Smooth muscle cell (in vitro differentiated cells): ENCODE data around the gene TST. TPM values are rescaled to one million over a fixed set of nuclear protein-coding genes. Genes with fewer than 3 reads are reported as not detected.

Experiments used
- DNase-seq: peaks from one replicate; lab custom pipeline; 2025; ENCODE audit not compliant: unreplicated experiment; lab: John Stamatoyannopoulos, UW
- H2AFZ ChIP-seq: fragments of 200-600 bp; sonication (generic); 2 replicates; pipeline ENCODE4 v1.6.0; 2016; ENCODE audit warnings: antibody characterized with exemption, low read depth, mild to moderate bottlenecking
- H3F3A ChIP-seq: fragments of 200-600 bp; sonication (generic); 2 replicates; pipeline ENCODE4 v1.6.0; 2017; ENCODE audit warnings: antibody characterized with exemption, low read depth
- H3K27ac ChIP-seq: fragments of 200-600 bp; sonication (generic); 2 replicates; pipeline ENCODE4 v1.5.1; 2016; ENCODE audit warnings: low read depth, mild to moderate bottlenecking
- H3K27me3 ChIP-seq: fragments of 200-600 bp; sonication (generic); 2 replicates; pipeline ENCODE4 v1.6.1; 2016; ENCODE audit warnings: low read depth, mild to moderate bottlenecking
- H3K36me3 ChIP-seq: fragments of 200-600 bp; sonication (generic); 2 replicates; pipeline ENCODE4 v1.5.1; 2016; ENCODE audit warnings: low read depth
- H3K4me1 ChIP-seq: fragments of 200-600 bp; sonication (generic); 2 replicates; pipeline ENCODE4 v1.5.1; 2016; ENCODE audit warnings: low read depth
- H3K4me2 ChIP-seq: fragments of 200-600 bp; sonication (generic); 2 replicates; pipeline ENCODE4 v1.6.0; 2016; ENCODE audit warnings: mild to moderate bottlenecking
- H3K4me3 ChIP-seq: fragments of 200-600 bp; sonication (generic); 2 replicates; pipeline ENCODE4 v1.5.1; 2016; ENCODE audit warnings: mild to moderate bottlenecking
- H3K79me2 ChIP-seq: fragments of 200-600 bp; sonication (generic); 2 replicates; pipeline ENCODE4 v1.6.0; 2016; ENCODE audit warnings: low read depth, mild to moderate bottlenecking
- H3K9ac ChIP-seq: fragments of 200-600 bp; sonication (generic); 2 replicates; pipeline ENCODE4 v1.6.0; 2016; ENCODE audit warnings: low read depth
- H3K9me3 ChIP-seq: fragments of 200-600 bp; sonication (generic); replicated peaks from 2 replicates; pipeline ENCODE4 v1.5.1; 2016; ENCODE audit warnings: low read depth
- H4K20me1 ChIP-seq: fragments of 200-600 bp; sonication (generic); 2 replicates; pipeline ENCODE4 v1.6.0; 2016; ENCODE audit warnings: low read depth
- WGBS: methylation state at CpG from one replicate; pipeline ENCODE4 v1.1.7; 2016; ENCODE audit warnings: low lambda C conversion rate; 5-methylcytosine and 5-hydroxymethylcytosine counted together
- polyA plus RNA-seq: library from polyadenylated mRNA; unstranded; fragments of >200 nt; fragmentation: Nextera tagmentation; extraction: Ambion mirVana; gene quantifications from 2 replicates; pipeline ENCODE4 v1.2.1, GENCODE V29; 2016
- total RNA-seq: library from RNA; depleted of rRNA; stranded (reverse); fragments of >200 nt; gene quantifications from 2 replicates; pipeline ENCODE4 v1.2.3, GENCODE V29; 2014
- TF ChIP-seq, protein P1 (sequence below): fragments of 200-600 bp; sonication (generic); IDR thresholded peaks from 2 replicates; pipeline ENCODE4 v1.5.1; 2017; ENCODE audit warnings: borderline replicate concordance, mild to moderate bottlenecking, antibody characterized with exemption; ENCODE audit not compliant: insufficient read depth, poor library complexity, severe bottlenecking

TST gene
- total and polyA plus RNA-seq, 2 experiments from 2014 or later: 10.4 to 15.0 TPM

DNA sequence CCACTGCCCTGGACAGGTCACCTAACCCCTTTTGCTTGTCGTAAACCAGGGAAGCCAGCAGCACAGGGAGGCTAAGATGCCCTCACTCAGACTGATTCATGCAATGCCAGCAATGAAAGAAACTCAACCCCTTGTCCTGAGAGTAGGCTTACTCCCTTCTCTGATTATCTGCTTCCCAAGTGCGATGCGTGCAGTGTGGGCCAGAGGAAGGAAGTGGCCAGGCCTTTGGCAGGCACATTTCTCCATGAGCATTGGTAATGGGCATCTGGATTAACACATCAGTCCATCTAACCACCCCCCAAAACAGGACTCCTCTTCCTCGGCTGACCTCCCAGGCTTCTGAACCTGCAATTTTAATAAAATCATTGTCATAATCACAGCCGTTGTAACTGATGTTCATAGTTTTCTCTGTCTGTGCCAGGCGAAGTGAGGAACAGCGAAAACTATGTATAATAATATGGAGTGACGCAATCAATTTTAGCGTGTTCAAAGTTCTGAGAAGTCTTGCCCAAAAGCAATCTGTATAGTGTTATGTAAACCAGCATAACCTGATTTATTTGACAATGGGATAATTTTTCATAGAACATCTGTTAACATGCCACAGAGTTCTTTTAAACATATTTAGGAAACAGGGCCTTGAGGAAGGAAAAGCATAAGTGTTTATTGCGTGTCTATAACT is 33.9 kb downstream of the TST start:
- Histone ChIP-seq H3K36me3 (no peaks in the 10 kb centered on the region), H3F3A (no peaks in the 10 kb centered on the region), H3K27ac (no peak overlapping the region), H3K27me3 (peaks cover 4% of the 10 kb centered on the region), H3K4me1 (no peaks in the 10 kb centered on the region), H3K4me3 (no peak overlapping the region), H3K9me3 (no peaks in the 10 kb centered on the region), H3K79me2 (no peaks in the 10 kb centered on the region), H3K9ac (no peak overlapping the region), H4K20me1 (no peaks in the 10 kb centered on the region), H2AFZ (no peak overlapping the region), H3K4me2 (no peak overlapping the region)
- WGBS: 97% methylated on average over 10 of the region's 10 CpGs
- TF ChIP-seq, protein P1, sequence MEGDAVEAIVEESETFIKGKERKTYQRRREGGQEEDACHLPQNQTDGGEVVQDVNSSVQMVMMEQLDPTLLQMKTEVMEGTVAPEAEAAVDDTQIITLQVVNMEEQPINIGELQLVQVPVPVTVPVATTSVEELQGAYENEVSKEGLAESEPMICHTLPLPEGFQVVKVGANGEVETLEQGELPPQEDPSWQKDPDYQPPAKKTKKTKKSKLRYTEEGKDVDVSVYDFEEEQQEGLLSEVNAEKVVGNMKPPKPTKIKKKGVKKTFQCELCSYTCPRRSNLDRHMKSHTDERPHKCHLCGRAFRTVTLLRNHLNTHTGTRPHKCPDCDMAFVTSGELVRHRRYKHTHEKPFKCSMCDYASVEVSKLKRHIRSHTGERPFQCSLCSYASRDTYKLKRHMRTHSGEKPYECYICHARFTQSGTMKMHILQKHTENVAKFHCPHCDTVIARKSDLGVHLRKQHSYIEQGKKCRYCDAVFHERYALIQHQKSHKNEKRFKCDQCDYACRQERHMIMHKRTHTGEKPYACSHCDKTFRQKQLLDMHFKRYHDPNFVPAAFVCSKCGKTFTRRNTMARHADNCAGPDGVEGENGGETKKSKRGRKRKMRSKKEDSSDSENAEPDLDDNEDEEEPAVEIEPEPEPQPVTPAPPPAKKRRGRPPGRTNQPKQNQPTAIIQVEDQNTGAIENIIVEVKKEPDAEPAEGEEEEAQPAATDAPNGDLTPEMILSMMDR: no peak
- DNase-seq: no peak

DNA sequence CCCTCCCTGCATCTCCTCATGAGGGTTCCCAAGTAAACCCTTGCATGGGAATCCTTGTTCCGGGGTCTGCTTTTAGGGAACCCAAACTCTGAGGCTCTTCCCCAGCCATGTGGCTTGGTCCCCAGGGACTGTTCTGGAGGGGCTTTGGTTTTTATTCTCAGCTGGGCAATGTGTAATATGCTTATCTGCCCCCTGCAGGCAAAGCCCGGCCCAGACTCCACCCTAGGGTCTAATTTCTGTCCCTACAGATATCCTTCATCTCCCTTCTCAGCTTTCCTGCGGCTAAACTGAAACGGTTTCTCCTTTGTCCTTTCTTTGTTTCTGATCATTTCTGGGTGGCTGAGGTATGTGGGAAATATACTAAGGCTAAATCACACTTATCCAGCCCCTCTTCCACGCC is 37.1 kb downstream of the TST start:
- Histone ChIP-seq H3K79me2 (no peaks in the 10 kb centered on the region), H3K27ac (no peak overlapping the region), H4K20me1 (no peaks in the 10 kb centered on the region), H3K4me3 (no peak overlapping the region), H3K27me3 (no peaks in the 10 kb centered on the region), H3K9ac (no peak overlapping the region), H3K36me3 (no peaks in the 10 kb centered on the region), H3K4me2 (no peak overlapping the region), H3K9me3 (no peaks in the 10 kb centered on the region), H3F3A (no peaks in the 10 kb centered on the region), H2AFZ (no peak overlapping the region), H3K4me1 (no peaks in the 10 kb centered on the region)
- WGBS: 84% methylated on average over 5 of the region's 5 CpGs
- TF ChIP-seq, protein P1: no peak
- no peak for DNase-seq

DNA sequence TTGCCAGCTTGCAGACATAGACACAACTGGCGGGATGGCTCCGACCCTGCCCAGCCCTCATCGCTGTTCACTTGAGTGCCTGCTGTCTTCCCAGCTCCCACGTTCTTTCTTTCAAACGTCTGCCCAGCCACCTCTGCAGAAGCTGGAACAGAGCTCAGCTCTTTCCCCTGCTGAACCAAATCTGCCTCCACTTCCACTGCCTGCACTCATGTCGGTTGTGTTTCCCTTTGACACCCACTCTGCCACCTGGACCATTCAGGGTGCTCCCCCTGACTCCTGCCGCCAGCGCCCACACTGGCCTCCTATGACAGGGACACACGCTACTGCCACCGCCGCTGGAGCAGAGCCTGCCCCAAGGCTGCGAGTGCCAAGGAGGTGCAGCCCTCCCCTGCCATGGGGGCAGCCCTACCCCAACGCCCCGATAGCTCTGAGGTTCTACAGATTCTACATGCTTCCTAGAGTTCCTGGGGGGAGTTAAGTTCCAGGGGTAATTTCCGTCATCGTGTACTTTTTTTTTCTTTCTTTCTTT is 37.9 kb downstream of the TST start:
- no peak overlapping the region for H3K4me3 ChIP-seq
- no peak overlapping the region for H3K27ac ChIP-seq
- no peak overlapping the region for H3K4me2 ChIP-seq
- 94% methylated on average over 16 of the region's 16 CpGs for WGBS
- H3K79me2 ChIP-seq: no peaks in the 10 kb centered on the region
- TF ChIP-seq, protein P1: no peak
- no peak for DNase-seq
- H3K27me3 ChIP-seq: no peaks in the 10 kb centered on the region
- no peaks in the 10 kb centered on the region for H3K4me1 ChIP-seq
- H3K9ac ChIP-seq: no peak overlapping the region
- H2AFZ ChIP-seq: no peak overlapping the region
- no peaks in the 10 kb centered on the region for H4K20me1 ChIP-seq
- no peaks in the 10 kb centered on the region for H3F3A ChIP-seq
- H3K9me3 ChIP-seq: no peaks in the 10 kb centered on the region
- H3K36me3 ChIP-seq: no peaks in the 10 kb centered on the region
